Stimulated activated naive CD4-positive, alpha-beta T cell (primary cell): Measurements from ENCODE around the gene BTBD9.

Experiments used
- DNase-seq, 6 experiments: peaks; one replicate each; lab custom pipeline; 2025; lab: John Stamatoyannopoulos, UW

Gene BTBD9

GRCh38 chr6:38341496-38341895 lies 298.2 kb downstream of the BTBD9 start:
- no peak for DNase-seq

- DNase-seq: no peak
These were observed 299.8 kb downstream of the BTBD9 start for GRCh38 chr6:38339914-38340313.

- DNase-seq: no peak
These were observed 301.8 kb downstream of the BTBD9 start for GRCh38 chr6:38337819-38338465.

- no peak for DNase-seq
These were observed 302.8 kb downstream of the BTBD9 start for GRCh38 chr6:38336922-38337321.

GRCh38 chr6:38326837-38327236 lies 312.9 kb downstream of the BTBD9 start:
- DNase-seq: no peak

GRCh38 chr6:38323216-38323615 lies 316.5 kb downstream of the BTBD9 start:
- DNase-seq: no peak

GRCh38 chr6:38322138-38322537 lies 317.6 kb downstream of the BTBD9 start:
- DNase-seq: no peak

GRCh38 chr6:38320843-38321242 lies 318.9 kb downstream of the BTBD9 start:
- no peak for DNase-seq

GRCh38 chr6:38320358-38320757 lies 319.4 kb downstream of the BTBD9 start:
- no peak for DNase-seq

- no peak for DNase-seq
These were observed 320.2 kb downstream of the BTBD9 start for GRCh38 chr6:38319256-38320212.

GRCh38 chr6:38316099-38316868 lies 323.4 kb downstream of the BTBD9 start:
- DNase-seq: no peak

- DNase-seq: no peak
These were observed 328.5 kb downstream of the BTBD9 start for GRCh38 chr6:38311201-38311600.

- no peak for DNase-seq
These were observed 329.7 kb downstream of the BTBD9 start for GRCh38 chr6:38310061-38310460.

GRCh38 chr6:38307740-38308139 lies 332.0 kb downstream of the BTBD9 start:
- DNase-seq: no peak

- no peak for DNase-seq
These were observed 332.8 kb downstream of the BTBD9 start for GRCh38 chr6:38306931-38307330.

GRCh38 chr6:38305995-38306681 lies 333.6 kb downstream of the BTBD9 start:
- DNase-seq: no peak

- DNase-seq: no peak
These were observed 336.9 kb downstream of the BTBD9 start for GRCh38 chr6:38302838-38303237.

- DNase-seq: no peak
These were observed 337.6 kb downstream of the BTBD9 start for GRCh38 chr6:38302081-38302480.

- no peak for DNase-seq
These were observed 349.5 kb downstream of the BTBD9 start for GRCh38 chr6:38290133-38290799.

GRCh38 chr6:38287487-38287886 lies 352.2 kb downstream of the BTBD9 start:
- no peak for DNase-seq

GRCh38 chr6:38284802-38285394 lies 354.8 kb downstream of the BTBD9 start:
- no peak for DNase-seq
